HG03520 (cell line): Measurements from ENCODE around the gene RABL6.
A peak's percentile ranks its signal among the peaks of the same experiment; 100 is the strongest.
"Not testable (repeated sequence)": the region's sequence is repeated elsewhere in the genome, so short reads cannot be mapped to it uniquely, and the experiment has no call there.

Experiments used
- ATAC-seq: cut with Tn5 transposase; IDR thresholded peaks from one replicate; pipeline ENCODE4 v1.9.1; 2021; ENCODE audit warnings: mild to moderate bottlenecking, moderate library complexity; ENCODE audit not compliant: unreplicated experiment

RABL6 gene

GRCh38 chr9:136807281-136808074 is at the start of gene RABL6:
Gene RABL6, plus strand, starts transcription at chr9:136807948. Its CDS starts 249 bp downstream, at chr9:136808197.
- ATAC-seq = peak; percentile 68

- ATAC-seq = no peak
Measured at GRCh38 chr9:136759001-136759400, 48.7 kb upstream of the RABL6 start.

- no peak for ATAC-seq
Measured at GRCh38 chr9:136759436-136760325, 48.1 kb upstream of the RABL6 start.

GRCh38 chr9:136760424-136760823 is 47.3 kb upstream of the RABL6 start:
- ATAC-seq = no peak

- ATAC-seq = not testable (repeated sequence)
Measured at GRCh38 chr9:136760834-136761544, 46.8 kb upstream of the RABL6 start.

GRCh38 chr9:136761545-136761981 is 46.2 kb upstream of the RABL6 start:
- no peak for ATAC-seq

- no peak for ATAC-seq
Measured at GRCh38 chr9:136762221-136762691, 45.5 kb upstream of the RABL6 start.

- ATAC-seq = no peak
Measured at GRCh38 chr9:136762915-136763648, 44.7 kb upstream of the RABL6 start.

- ATAC-seq = no peak
Measured at GRCh38 chr9:136763649-136764035, 44.1 kb upstream of the RABL6 start.

- no peak for ATAC-seq
Measured at GRCh38 chr9:136764301-136764891, 43.4 kb upstream of the RABL6 start, which contains the start of gene LCN15. Gene LCN15, minus strand, starts transcription at chr9:136764518. Its CDS starts 30 bp downstream, at chr9:136764488.

GRCh38 chr9:136765041-136765440 is 42.7 kb upstream of the RABL6 start:
- no peak for ATAC-seq

- ATAC-seq = peak; percentile 53
Measured at GRCh38 chr9:136765745-136766409, 41.9 kb upstream of the RABL6 start.

- not testable (repeated sequence) for ATAC-seq
Measured at GRCh38 chr9:136766410-136767120, 41.2 kb upstream of the RABL6 start.

- ATAC-seq = no peak
Measured at GRCh38 chr9:136769710-136770191, 38.0 kb upstream of the RABL6 start.

GRCh38 chr9:136771907-136772415 is 35.8 kb upstream of the RABL6 start:
- no peak for ATAC-seq

- ATAC-seq = no peak
Measured at GRCh38 chr9:136773386-136774044, 34.2 kb upstream of the RABL6 start.

- ATAC-seq = no peak
Measured at GRCh38 chr9:136774416-136775045, 33.2 kb upstream of the RABL6 start.
